ENCODE data around the gene ZNF808.

The ZNF808 gene

DNA sequence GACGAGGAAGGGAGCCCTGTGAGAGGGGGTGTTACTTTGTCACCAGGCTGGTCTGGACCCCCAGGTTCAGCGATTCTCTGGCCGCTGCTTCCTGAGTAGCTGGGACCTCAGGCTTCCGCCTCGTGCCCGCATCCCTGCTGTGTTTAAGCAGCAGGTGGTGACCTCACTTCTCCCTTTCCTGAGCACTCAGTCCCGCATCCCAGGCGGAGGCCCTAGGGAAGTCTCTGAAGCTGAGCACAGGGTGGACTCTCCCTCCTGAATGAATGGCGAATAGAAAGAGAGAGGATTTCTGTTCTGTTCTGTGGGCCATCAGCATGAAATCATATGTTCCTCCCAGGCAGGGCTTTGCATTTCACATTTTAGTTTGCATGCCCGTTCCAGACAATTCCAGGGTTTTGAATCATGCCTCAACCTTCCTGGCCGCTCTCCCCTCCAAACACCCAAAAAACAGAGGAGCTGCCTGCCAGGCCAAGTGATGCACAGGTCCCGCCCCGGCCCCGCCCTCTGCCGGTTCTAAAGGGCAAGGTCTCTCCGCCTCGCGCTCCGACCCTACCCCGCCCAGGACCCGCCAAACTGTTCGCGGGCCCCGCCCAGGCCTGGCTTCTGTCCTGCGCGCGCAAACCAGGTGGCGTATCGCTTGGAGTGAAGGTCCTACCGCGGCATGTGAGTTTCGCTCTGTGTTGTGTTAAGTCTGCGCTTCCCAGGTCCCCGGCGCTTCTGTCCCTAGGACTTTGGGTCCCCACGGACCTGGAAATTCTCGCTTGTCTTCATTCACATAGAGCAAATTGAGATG is 35.1 kb upstream of the ZNF808 start:
- Histone ChIP-seq H3K4me3 (ENCODE audit: low read depth, low read length) (no peak overlapping the region), H3K4me1 (ENCODE audit: control insufficient read depth, insufficient read depth, low read length) (no peaks in the 10 kb centered on the region), H3K9me3 (ENCODE audit: control insufficient read depth, insufficient read depth, low read depth, low read length) (no peaks in the 10 kb centered on the region), H3K36me3 (ENCODE audit: control insufficient read depth in 2 of 2, insufficient read depth in 1 of 2, low read length in 2 of 2) (no peaks in the 10 kb centered on the region), H3K27ac (ENCODE audit: extremely low read depth, low read depth, low read length) (no peak overlapping the region)
- ChIA-PET POLR2A (no interaction called here), CTCF (no interaction called here)
- TF ChIP-seq ZNF416 (tag by site-specific recombination; IDR thresholded peaks at IDR 0.05) (no peak), SP7 (tag by site-specific recombination; IDR thresholded peaks at IDR 0.05) (no peak), ZBTB1 (tag by site-specific recombination; IDR thresholded peaks at IDR 0.05) (no peak), FEZF1 (tag by site-specific recombination; IDR thresholded peaks at IDR 0.05) (no peak), BCL11B (tag by site-specific recombination; IDR thresholded peaks at IDR 0.05; ENCODE audit: low read depth) (no peak), ZNF121 (tag by site-specific recombination; IDR thresholded peaks at IDR 0.05) (no peak), ZNF707 (tag by site-specific recombination; IDR thresholded peaks at IDR 0.05) (no peak), KLF1 (tag by site-specific recombination; IDR thresholded peaks at IDR 0.05) (no peak), ZFP37 (tag by site-specific recombination; IDR thresholded peaks at IDR 0.05) (no peak)
- TF ChIP-seq, protein P1, sequence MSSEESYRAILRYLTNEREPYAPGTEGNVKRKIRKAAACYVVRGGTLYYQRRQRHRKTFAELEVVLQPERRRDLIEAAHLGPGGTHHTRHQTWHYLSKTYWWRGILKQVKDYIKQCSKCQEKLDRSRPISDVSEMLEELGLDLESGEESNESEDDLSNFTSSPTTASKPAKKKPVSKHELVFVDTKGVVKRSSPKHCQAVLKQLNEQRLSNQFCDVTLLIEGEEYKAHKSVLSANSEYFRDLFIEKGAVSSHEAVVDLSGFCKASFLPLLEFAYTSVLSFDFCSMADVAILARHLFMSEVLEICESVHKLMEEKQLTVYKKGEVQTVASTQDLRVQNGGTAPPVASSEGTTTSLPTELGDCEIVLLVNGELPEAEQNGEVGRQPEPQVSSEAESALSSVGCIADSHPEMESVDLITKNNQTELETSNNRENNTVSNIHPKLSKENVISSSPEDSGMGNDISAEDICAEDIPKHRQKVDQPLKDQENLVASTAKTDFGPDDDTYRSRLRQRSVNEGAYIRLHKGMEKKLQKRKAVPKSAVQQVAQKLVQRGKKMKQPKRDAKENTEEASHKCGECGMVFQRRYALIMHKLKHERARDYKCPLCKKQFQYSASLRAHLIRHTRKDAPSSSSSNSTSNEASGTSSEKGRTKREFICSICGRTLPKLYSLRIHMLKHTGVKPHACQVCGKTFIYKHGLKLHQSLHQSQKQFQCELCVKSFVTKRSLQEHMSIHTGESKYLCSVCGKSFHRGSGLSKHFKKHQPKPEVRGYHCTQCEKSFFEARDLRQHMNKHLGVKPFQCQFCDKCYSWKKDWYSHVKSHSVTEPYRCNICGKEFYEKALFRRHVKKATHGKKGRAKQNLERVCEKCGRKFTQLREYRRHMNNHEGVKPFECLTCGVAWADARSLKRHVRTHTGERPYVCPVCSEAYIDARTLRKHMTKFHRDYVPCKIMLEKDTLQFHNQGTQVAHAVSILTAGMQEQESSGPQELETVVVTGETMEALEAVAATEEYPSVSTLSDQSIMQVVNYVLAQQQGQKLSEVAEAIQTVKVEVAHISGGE (tag by site-specific recombination; conservative IDR thresholded peaks at IDR 0.05; ENCODE audit: low read depth): no peak
- TF ChIP-seq, protein P2, sequence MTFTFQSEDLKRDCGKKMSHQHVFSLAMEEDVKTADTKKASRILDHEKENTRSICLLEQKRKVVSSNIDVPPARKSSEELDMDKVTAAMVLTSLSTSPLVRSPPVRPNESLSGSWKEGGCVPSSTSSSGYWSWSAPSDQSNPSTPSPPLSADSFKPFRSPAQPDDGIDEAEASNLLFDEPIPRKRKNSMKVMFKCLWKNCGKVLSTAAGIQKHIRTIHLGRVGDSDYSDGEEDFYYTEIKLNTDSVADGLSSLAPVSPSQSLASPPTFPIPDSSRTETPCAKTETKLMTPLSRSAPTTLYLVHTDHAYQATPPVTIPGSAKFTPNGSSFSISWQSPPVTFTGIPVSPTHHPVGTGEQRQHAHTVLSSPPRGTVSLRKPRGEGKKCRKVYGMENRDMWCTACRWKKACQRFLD (tag by site-specific recombination; IDR thresholded peaks at IDR 0.05): no peak
- TF ChIP-seq, protein P3, sequence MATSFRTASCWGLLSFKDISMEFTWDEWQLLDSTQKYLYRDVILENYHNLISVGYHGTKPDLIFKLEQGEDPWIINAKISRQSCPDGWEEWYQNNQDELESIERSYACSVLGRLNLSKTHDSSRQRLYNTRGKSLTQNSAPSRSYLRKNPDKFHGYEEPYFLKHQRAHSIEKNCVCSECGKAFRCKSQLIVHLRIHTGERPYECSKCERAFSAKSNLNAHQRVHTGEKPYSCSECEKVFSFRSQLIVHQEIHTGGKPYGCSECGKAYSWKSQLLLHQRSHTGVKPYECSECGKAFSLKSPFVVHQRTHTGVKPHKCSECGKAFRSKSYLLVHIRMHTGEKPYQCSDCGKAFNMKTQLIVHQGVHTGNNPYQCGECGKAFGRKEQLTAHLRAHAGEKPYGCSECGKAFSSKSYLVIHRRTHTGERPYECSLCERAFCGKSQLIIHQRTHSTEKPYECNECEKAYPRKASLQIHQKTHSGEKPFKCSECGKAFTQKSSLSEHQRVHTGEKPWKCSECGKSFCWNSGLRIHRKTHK (tag by site-specific recombination; IDR thresholded peaks at IDR 0.05): no peak
- TF ChIP-seq, protein P4, sequence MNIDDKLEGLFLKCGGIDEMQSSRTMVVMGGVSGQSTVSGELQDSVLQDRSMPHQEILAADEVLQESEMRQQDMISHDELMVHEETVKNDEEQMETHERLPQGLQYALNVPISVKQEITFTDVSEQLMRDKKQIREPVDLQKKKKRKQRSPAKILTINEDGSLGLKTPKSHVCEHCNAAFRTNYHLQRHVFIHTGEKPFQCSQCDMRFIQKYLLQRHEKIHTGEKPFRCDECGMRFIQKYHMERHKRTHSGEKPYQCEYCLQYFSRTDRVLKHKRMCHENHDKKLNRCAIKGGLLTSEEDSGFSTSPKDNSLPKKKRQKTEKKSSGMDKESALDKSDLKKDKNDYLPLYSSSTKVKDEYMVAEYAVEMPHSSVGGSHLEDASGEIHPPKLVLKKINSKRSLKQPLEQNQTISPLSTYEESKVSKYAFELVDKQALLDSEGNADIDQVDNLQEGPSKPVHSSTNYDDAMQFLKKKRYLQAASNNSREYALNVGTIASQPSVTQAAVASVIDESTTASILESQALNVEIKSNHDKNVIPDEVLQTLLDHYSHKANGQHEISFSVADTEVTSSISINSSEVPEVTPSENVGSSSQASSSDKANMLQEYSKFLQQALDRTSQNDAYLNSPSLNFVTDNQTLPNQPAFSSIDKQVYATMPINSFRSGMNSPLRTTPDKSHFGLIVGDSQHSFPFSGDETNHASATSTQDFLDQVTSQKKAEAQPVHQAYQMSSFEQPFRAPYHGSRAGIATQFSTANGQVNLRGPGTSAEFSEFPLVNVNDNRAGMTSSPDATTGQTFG (tag by site-specific recombination; IDR thresholded peaks at IDR 0.05; ENCODE audit: borderline replicate concordance): no peak
- TF ChIP-seq, protein P5, sequence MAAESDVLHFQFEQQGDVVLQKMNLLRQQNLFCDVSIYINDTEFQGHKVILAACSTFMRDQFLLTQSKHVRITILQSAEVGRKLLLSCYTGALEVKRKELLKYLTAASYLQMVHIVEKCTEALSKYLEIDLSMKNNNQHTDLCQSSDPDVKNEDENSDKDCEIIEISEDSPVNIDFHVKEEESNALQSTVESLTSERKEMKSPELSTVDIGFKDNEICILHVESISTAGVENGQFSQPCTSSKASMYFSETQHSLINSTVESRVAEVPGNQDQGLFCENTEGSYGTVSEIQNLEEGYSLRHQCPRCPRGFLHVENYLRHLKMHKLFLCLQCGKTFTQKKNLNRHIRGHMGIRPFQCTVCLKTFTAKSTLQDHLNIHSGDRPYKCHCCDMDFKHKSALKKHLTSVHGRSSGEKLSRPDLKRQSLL (tag by site-specific recombination; IDR thresholded peaks at IDR 0.05): no peak

DNA sequence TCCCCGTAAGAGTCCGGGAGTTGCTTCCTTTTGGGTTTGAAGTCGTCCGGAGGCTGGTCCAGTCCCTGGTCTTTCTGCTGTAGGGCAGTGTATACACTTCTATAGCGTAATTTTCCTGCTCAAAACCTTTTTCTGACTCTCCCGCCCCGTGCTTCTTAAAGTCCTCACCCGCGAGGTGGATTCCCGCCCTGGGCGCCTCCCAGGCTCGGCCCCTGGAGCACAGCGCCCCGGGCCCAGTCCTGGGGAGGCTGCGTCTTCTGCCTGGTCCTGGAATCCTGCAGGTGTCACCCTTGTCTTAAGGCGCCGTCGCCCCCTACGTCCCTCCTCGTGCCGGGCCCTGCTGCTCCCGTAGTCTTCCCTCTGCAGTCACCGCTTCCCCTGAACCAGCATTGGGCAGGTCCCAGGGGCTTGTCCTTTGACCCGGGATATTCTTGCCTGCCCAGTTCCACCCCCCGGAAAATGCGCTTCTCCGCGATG is 34.4 kb upstream of the ZNF808 start:
- Histone ChIP-seq H3K36me3 (ENCODE audit: control insufficient read depth in 2 of 2, insufficient read depth in 1 of 2, low read length in 2 of 2) (no peaks in the 10 kb centered on the region), H3K9me3 (ENCODE audit: control insufficient read depth, insufficient read depth, low read depth, low read length) (no peaks in the 10 kb centered on the region), H3K27ac (ENCODE audit: extremely low read depth, low read depth, low read length) (no peak overlapping the region), H3K4me3 (ENCODE audit: low read depth, low read length) (no peak overlapping the region), H3K4me1 (ENCODE audit: control insufficient read depth, insufficient read depth, low read length) (no peaks in the 10 kb centered on the region)
- ChIA-PET CTCF (no interaction called here), POLR2A (no interaction called here)
- TF ChIP-seq ZFP69B (tag by site-specific recombination; IDR thresholded peaks at IDR 0.05) (no peak), ZNF184 (tag by site-specific recombination; IDR thresholded peaks at IDR 0.05) (no peak), OSR2 (tag by site-specific recombination; IDR thresholded peaks at IDR 0.05) (no peak), ZFP37 (tag by site-specific recombination; IDR thresholded peaks at IDR 0.05) (no peak), ZNF324 (tag by site-specific recombination; IDR thresholded peaks at IDR 0.05) (no peak), FEZF1 (tag by site-specific recombination; IDR thresholded peaks at IDR 0.05) (no peak), ZNF391 (tag by site-specific recombination; IDR thresholded peaks at IDR 0.05; ENCODE audit: borderline replicate concordance, low read depth) (no peak), ZNF214 (tag by site-specific recombination; IDR thresholded peaks at IDR 0.05; ENCODE audit: borderline replicate concordance) (no peak)
- TF ChIP-seq, protein P6, sequence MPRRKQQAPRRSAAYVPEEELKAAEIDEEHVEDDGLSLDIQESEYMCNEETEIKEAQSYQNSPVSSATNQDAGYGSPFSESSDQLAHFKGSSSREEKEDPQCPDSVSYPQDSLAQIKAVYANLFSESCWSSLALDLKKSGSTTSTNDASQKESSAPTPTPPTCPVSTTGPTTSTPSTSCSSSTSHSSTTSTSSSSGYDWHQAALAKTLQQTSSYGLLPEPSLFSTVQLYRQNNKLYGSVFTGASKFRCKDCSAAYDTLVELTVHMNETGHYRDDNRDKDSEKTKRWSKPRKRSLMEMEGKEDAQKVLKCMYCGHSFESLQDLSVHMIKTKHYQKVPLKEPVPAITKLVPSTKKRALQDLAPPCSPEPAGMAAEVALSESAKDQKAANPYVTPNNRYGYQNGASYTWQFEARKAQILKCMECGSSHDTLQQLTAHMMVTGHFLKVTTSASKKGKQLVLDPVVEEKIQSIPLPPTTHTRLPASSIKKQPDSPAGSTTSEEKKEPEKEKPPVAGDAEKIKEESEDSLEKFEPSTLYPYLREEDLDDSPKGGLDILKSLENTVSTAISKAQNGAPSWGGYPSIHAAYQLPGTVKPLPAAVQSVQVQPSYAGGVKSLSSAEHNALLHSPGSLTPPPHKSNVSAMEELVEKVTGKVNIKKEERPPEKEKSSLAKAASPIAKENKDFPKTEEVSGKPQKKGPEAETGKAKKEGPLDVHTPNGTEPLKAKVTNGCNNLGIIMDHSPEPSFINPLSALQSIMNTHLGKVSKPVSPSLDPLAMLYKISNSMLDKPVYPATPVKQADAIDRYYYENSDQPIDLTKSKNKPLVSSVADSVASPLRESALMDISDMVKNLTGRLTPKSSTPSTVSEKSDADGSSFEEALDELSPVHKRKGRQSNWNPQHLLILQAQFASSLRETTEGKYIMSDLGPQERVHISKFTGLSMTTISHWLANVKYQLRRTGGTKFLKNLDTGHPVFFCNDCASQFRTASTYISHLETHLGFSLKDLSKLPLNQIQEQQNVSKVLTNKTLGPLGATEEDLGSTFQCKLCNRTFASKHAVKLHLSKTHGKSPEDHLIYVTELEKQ (tag by site-specific recombination; IDR thresholded peaks at IDR 0.05; ENCODE audit: borderline replicate concordance): no peak

All from HEK293 (cell line).